ENCODE data around the gene COMT. TPM values are rescaled to one million over a fixed set of nuclear protein-coding genes. Genes with fewer than 3 reads are reported as not detected.

COMT gene
- total and polyA plus RNA-seq, 9 of the 15 experiments (the other 6 are each of a cell fraction or from before 2014, with no cell fraction given) = 12.5 to 351 (median 155) TPM

- TF ChIP-seq KLF1 (tag; IDR thresholded peaks at IDR 0.05) (0 out of 2 replicates have a peak, but pooled peaks have one; percentile 7), NFATC3 (IDR thresholded peaks at IDR 0.05) (no peak), SOX6 (IDR thresholded peaks at IDR 0.05) (no peak), SRF (CRISPR knock-in tag; IDR thresholded peaks at IDR 0.05) (peak in 1 of 2 experiments; percentile 1; a peak in 1 of 4 replicates), FOXJ3 (CRISPR knock-in tag; IDR thresholded peaks at IDR 0.05) (no peak), ZNF445 (CRISPR knock-in tag; IDR thresholded peaks at IDR 0.05; ENCODE audit: low read depth) (no peak), OTX1 (CRISPR knock-in tag; IDR thresholded peaks at IDR 0.05) (no peak), ZBTB7A (IDR thresholded peaks at IDR 0.05; ENCODE audit: borderline replicate concordance, control insufficient read depth, low read depth, low read length) (peak; percentile 51; the same call in 1 of the 2 replicates)
These were observed 48.1 kb downstream of the COMT start (continued) for GRCh38 chr22:19989725-19990067.

DNA sequence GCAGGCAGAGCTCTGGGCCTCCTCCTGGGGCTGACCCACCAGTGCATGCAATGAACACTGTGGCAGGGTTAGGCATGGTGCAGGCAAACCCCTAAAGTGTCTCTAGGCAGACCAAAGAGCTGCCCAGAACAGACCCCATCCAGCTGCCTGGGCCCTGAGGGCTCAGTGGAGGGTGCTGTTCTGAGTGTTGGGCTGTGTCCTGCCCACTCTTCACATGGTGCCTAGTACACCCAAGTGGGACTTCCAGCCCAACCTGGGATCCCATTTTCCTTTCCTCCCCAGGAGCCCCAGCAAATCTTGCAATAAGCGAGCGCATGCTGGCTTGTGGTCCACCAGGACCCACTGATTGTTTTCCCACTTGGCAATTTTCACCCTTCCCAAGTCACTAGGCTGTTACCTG, 48.6 kb downstream of the COMT start:
- in situ Hi-C loops (cut with MboI) (no loop called here), intact Hi-C loops (cut with micrococcal nuclease) (no loop called here)
- no TSS peak for BruUV-seq (replicated peaks)
- ATAC-seq (no peak), FAIRE-seq (no peak), DNase-seq (ENCODE audit: extremely low read depth in 1 of 4, low spot score in 3 of 4) (peak in 1 of 4 experiments; percentile 25)
- peaks cover 36 to 75% of the 10 kb centered on the region in 2 experiments for H3K4me1 ChIP-seq (replicated peaks in 1 of 2; ENCODE audit: control insufficient read depth in 2 of 2, insufficient read depth in 2 of 2, low read length in 2 of 2)
- peaks cover 63% of the 10 kb centered on the region for H4K20me1 ChIP-seq (replicated peaks; ENCODE audit: control insufficient read depth, insufficient read depth, low read length)
- H3K4me3 ChIP-seq = no peak overlapping the region
- H3K9ac ChIP-seq (ENCODE audit: insufficient read depth in 1 of 2, low read depth in 2 of 2, low read length in 2 of 2) = peak overlapping the region; percentile 3 to 87; a peak in 3 of 4 replicates
- POLR2A ChIA-PET = interaction anchor here (0.7 to 3.1 kb wide), 13 partner anchors 8 to 137 kb away, joined by 3 to 20 read pairs (median 7); no protein-coding TSS in a partner anchor
- H3K9me3 ChIP-seq (replicated peaks; ENCODE audit: control insufficient read depth, insufficient read depth, low read depth, low read length) = no peaks in the 10 kb centered on the region
- H3K27ac ChIP-seq (ENCODE audit: extremely low read depth, low read depth, low read length) = peak overlapping the region; percentile 58; the same call in 1 of the 3 replicates
- no peaks in the 10 kb centered on the region for H3K79me2 ChIP-seq (ENCODE audit: control insufficient read depth, insufficient read depth, low read length)
- H3K9me1 ChIP-seq (ENCODE audit: control insufficient read depth, insufficient read depth, low read length) = peaks cover 16% of the 10 kb centered on the region
- 95% methylated on average over 2 of the region's 2 CpGs for WGBS (ENCODE audit: insufficient coverage, low coverage, missing lambda C conversion rate)
- no peak overlapping the region for H3K4me2 ChIP-seq (ENCODE audit: insufficient read depth, low read length)
- no peak overlapping the region for H2AFZ ChIP-seq (ENCODE audit: low read depth, low read length)
- H3K27me3 ChIP-seq (ENCODE audit: control insufficient read depth in 2 of 2, insufficient read depth in 2 of 2, low read length in 2 of 2) = no peaks in the 10 kb centered on the region
- no peaks in the 10 kb centered on the region for H3K36me3 ChIP-seq (ENCODE audit: control insufficient read depth, insufficient read depth, low read length)
- CTCF ChIA-PET (ENCODE audit: low intra/inter-chr PET ratio) = no interaction called here
- TF ChIP-seq, protein P1, sequence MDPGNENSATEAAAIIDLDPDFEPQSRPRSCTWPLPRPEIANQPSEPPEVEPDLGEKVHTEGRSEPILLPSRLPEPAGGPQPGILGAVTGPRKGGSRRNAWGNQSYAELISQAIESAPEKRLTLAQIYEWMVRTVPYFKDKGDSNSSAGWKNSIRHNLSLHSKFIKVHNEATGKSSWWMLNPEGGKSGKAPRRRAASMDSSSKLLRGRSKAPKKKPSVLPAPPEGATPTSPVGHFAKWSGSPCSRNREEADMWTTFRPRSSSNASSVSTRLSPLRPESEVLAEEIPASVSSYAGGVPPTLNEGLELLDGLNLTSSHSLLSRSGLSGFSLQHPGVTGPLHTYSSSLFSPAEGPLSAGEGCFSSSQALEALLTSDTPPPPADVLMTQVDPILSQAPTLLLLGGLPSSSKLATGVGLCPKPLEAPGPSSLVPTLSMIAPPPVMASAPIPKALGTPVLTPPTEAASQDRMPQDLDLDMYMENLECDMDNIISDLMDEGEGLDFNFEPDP (CRISPR knock-in tag; IDR thresholded peaks at IDR 0.05) = no peak
- TF ChIP-seq ZNF121 (CRISPR knock-in tag; conservative IDR thresholded peaks at IDR 0.05) (no peak), MECOM (CRISPR knock-in tag; IDR thresholded peaks at IDR 0.05) (no peak), ZBTB8A (IDR thresholded peaks at IDR 0.05; ENCODE audit: partially characterized antibody) (no peak), CBFA2T2 (conservative IDR thresholded peaks at IDR 0.05) (no peak), KLF1 (tag; IDR thresholded peaks at IDR 0.05) (0 out of 2 replicates have a peak, but pooled peaks have one; percentile 0), FOXM1 (IDR thresholded peaks at IDR 0.05; ENCODE audit: low read depth) (no peak), FOXM1 (CRISPR knock-in tag; IDR thresholded peaks at IDR 0.05; ENCODE audit: low read depth) (no peak), ZNF41 (CRISPR knock-in tag; conservative IDR thresholded peaks at IDR 0.05) (no peak), HDAC6 (IDR thresholded peaks at IDR 0.05; ENCODE audit: low read depth, low read length) (0 out of 2 replicates have a peak, but pooled peaks have one; percentile 54), ZBTB49 (CRISPR knock-in tag; IDR thresholded peaks at IDR 0.05; ENCODE audit: borderline replicate concordance) (no peak), NBN (IDR thresholded peaks at IDR 0.05; ENCODE audit: low read depth) (no peak), KLF16 (IDR thresholded peaks at IDR 0.05) (no peak), SRSF3 (IDR thresholded peaks at IDR 0.05; ENCODE audit: insufficient read depth, low read length) (no peak)
